Muscle of back (tissue), 11 donors: ENCODE data around the gene NPDC1. TPM values are rescaled to one million over a fixed set of nuclear protein-coding genes. Genes with fewer than 3 reads are reported as not detected.

Experiments
- DNase-seq, 3 donors: peaks; one replicate each; pipeline versions ENCODE4 v3.0.0 to v3.0.0-alpha.2; 2013
- polyA plus RNA-seq, 10 donors: library from polyadenylated mRNA; unstranded; fragments of 120-200 nt; gene quantifications; one replicate each; pipeline ENCODE4 v1.2.1, GENCODE V29; 2013; ENCODE audit not compliant: insufficient read length in 10 of 10

Gene NPDC1
- polyA plus RNA-seq, 10 donors: 28.5 to 53.0 (median 38.4) TPM

DNA sequence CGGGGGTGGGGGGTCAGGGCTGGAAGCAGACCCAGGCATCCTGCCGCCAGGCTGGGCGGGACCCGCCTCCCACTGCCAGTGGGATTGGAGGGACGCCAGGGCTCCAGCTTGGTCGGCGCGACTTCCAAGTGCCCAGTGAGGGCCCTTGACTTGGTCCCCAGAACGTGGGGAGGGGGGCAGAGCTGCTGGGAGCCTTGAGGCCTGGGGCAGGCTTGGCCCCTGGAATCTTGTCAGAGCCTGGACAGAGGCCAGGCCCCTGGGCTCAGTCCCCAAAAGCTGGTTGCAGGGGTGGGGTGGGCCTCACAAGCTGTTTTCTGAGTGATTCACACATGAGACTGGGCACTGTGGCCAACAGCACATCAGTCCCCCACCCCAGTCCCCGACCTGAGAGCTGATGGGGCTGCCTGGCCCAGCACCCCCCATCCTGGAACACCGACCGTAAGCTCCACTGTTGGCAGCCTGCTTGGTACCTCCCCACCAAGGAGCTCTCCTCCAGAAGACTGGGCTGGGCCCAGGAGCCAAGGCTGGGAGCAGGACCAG, 50.1 kb downstream of the NPDC1 start:
- peak in 1 of 3 donors; percentile 50 for DNase-seq

DNA sequence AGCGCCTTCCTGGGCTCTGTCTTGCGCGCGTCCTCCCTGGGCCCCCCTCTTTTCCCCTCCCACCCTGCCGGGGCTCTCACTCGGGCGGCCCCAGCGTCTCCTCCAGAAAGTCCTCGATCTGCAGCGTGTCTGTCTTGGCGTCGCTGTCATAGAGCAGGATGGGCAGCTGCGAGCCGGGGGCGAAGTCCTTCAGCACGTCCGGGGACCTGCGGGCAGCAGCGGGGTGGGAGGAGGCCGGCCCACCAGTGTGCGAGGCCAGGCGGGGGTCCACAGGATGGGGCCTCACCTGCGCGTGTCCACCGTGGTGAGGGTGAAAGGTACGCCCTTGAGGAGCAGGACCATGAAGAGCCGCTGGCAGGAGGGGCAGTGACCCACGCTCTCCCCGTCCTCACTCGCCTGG, 50.6 kb downstream of the NPDC1 start:
- DNase-seq: no peak

DNA sequence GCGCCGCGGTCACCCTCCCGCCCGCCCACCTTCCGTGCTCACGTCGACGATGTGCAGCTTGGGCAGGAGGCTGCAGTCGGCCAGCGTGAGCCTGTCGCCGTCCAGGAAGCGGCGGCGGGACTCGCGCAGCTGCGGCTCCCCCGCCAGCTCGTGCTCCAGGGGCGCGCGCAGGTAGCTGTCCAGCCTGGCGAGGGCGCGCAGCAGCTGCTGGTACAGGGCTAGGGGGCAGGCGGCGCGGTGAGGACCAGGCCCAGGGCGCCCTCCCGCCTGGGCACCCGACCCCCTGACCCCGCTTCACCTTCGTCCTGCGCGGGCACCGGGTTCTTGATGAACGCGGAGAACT, 51.1 kb downstream of the NPDC1 start:
- no peak for DNase-seq

DNA sequence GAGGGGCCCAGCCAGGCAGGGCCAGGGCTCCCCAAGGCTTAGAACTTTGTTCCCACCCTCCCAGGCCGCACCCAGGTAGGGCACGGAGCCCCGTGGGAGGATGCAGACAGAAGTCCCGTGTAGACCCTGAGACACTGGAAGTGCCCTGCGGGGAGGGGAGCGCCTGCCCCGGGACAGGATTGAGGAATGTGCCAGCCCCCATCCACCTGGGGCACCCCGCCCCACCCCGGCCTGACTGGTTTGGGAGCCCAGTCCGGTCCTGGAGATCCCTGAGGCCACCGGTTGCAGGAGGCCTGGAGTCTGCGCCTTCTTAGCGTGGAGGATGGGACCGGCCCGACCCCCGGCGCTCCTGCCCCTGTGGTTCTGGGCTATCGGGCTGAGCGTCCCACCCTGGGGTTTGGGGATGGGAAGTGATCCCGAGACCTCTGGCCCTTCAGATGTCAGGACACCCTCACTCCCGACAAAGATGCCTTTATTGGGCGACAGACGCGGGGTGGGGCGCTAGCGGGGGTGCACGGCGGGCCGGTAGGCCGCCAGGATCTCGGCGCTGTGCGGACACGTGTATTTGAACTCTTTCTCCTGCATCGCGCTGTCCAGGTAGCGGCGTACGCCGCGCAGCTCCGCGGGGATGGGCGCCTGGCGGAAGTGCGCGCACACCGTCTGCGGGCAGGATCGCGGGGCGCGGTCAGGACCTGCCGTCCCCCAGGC, 51.6 kb downstream of the NPDC1 start:
- no peak for DNase-seq

DNA sequence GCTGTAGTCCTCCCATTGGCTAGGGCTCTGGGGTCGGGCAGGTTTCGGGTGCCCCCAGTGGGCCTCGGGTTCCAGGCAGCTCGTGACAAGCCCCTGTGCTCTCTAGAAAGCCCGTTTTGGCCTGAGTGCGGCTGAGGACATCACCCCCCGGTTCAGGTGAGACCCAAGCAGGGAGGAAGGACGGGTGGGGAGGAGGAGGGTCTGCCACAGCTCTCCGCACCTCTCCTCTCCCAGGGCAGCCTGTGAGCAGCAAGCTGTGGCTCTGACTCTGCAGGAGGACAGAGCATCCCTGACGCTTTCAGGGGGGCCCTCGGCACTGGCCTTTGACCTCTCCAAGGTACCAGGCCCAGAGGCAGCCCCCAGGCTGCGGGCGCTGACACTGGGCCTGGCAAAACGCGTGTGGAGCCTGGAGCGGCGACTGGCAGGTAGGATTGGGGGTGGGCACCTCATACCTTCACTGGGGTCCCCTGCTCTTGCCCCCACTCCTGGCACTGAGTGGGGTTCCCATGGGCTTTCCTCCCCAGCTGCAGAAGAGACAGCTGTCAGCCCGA, 53.1 kb downstream of the NPDC1 start:
- peak in 1 of 3 donors; percentile 44 for DNase-seq

DNA sequence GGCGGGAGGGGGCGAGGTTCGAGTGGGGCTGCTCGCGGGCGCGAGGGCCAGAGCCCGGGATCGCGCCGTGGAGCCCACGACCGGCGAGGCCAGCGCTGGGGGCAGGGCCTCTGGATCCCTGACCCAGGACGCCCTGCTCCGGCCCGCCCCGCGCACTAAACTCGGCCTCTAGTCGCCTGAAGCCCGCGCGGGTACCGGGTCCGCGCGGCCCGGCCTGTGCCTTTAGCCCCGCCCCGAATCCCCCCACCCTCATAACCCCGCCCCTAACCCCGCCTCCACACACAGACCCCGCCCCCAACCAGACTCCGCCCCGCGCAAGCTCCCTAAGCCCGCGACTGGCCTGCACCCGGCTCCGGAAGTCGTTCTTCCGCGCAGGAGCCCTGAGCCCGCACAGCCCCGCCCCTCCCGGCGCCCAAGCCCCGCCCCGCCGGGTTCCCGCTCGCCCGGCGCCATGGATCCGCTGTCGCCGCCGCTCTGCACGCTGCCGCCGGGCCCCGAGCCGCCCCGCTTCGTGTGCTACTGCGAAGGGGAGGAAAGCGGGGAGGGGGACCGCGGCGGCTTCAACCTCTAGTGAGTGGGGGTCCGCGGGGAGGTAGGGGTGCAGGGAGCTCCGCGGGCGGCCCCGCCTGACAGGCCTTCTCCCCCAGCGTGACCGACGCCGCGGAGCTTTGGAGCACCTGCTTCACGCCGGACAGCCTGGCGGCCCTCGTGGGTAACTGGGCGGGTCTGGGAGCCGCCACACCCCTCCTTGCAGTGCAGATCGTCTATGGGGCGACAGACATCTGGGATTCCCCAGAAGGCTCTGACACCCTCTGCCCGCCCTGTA, 53.8 kb downstream of the NPDC1 start, which contains the start of gene PAXX:
Gene PAXX (plus strand): TSS at position 430 of the 826 bp plus-strand sequence. CDS start 22 bp downstream, at position 452.
- peak; percentile 83 to 92 (median 90) for DNase-seq

DNA sequence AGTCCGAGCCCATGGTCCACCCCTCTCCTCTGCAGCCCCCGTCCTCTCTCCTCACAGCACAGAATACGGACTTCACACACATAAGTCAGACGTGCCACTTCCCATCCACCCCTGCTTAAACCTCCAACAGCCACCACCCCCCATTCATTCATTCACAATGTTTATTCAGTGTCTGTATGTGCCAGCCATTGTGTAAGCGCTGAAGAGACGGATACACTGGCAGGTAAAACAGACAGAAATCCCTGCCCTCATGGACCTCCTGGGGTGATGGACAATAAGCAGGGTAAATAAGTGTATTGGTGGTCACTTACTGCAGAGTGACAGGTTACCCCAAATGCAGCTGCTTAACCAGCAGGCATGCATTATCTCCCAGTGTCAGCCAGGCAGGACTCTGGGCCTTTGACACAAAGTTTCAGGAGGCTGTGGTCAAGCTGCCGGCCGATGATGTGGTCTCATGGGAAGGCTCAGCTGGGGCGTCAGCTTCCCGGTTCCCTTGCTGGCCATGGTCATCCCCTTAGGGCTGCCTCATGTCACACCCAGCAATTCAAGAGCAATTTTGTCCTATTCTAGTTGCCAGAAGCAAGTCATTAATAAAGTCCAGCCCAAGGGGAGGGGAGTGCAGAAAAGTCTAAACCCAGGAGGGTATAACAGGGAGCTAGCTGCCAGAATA, 55.6 kb downstream of the NPDC1 start:
- no peak for DNase-seq

Other genes starting within 250 kb of the NPDC1 start
- 1 to 10 TPM; 1.1 to 3.3 (median 1.9) TPM for gene CCDC183, start 249.8 kb downstream of the NPDC1 start, polyA plus RNA-seq
- 10 to 100 TPM; 41.0 to 59.7 (median 50.7) TPM for gene RABL6, start 238.2 kb downstream of the NPDC1 start, polyA plus RNA-seq
- gene AJM1, start 203.7 kb downstream of the NPDC1 start, polyA plus RNA-seq: 1 to 10 TPM; 1.3 to 2.1 (median 1.7) TPM
- 100 to 1,000 TPM in 4 of 10 donors, 10 to 100 TPM in 6; 63.9 to 118 (median 81.7) TPM for gene PHPT1, start 196.8 kb downstream of the NPDC1 start, polyA plus RNA-seq
- gene MAMDC4, start 193.8 kb downstream of the NPDC1 start, polyA plus RNA-seq: 1 to 10 TPM; 2.0 to 5.6 (median 3.9) TPM
- gene EDF1, start 179.9 kb downstream of the NPDC1 start, polyA plus RNA-seq: 100 to 1,000 TPM; 236 to 394 (median 310) TPM
- 10 to 100 TPM in 2 of 10 donors, 1 to 10 TPM in 8; 8.1 to 10.7 (median 9.6) TPM for gene TRAF2, start 159.7 kb downstream of the NPDC1 start, polyA plus RNA-seq
- gene FBXW5, start 101.4 kb downstream of the NPDC1 start, polyA plus RNA-seq: 10 to 100 TPM; 27.4 to 47.9 (median 34.4) TPM
- gene C8G, start 100.9 kb downstream of the NPDC1 start, polyA plus RNA-seq: 1 to 10 TPM in 1 of 10 donors, under 1 TPM in 8, not detected in 1; 0.29 to 1.0 (median 0.51) TPM
- gene LCN12, start 93.9 kb downstream of the NPDC1 start, polyA plus RNA-seq: 1 to 10 TPM in 3 of 10 donors, under 1 TPM in 7; 0.25 to 1.2 (median 0.68) TPM
- 10 to 100 TPM in 8 of 10 donors, 1 to 10 TPM in 2; 2.3 to 36.3 (median 17.1) TPM for gene PTGDS, start 68.7 kb downstream of the NPDC1 start, polyA plus RNA-seq
- 1 to 10 TPM in 3 of 10 donors, under 1 TPM in 7; 0.14 to 1.1 (median 0.66) TPM for gene LCNL1, start 63.2 kb downstream of the NPDC1 start, polyA plus RNA-seq
- gene PAXX, start 53.8 kb downstream of the NPDC1 start, polyA plus RNA-seq: 10 to 100 TPM; 11.8 to 28.5 (median 21.6) TPM
- gene CLIC3, start 49.6 kb downstream of the NPDC1 start, polyA plus RNA-seq: 1 to 10 TPM in 2 of 10 donors, under 1 TPM in 6, not detected in 2; 0.28 to 4.7 (median 0.54) TPM
- 10 to 100 TPM; 11.5 to 18.7 (median 16.7) TPM for gene ABCA2, start 17.9 kb downstream of the NPDC1 start, polyA plus RNA-seq
- gene FUT7, start 14.1 kb downstream of the NPDC1 start, polyA plus RNA-seq: under 1 TPM in 4 of 10 donors, not detected in 6; 0.10 to 0.48 (median 0.12) TPM
- 10 to 100 TPM in 6 of 10 donors, 1 to 10 TPM in 4; 7.5 to 16.5 (median 12.1) TPM for gene ENTPD2, start 7.9 kb upstream of the NPDC1 start, polyA plus RNA-seq
- gene SAPCD2, start 24.4 kb upstream of the NPDC1 start, polyA plus RNA-seq: 1 to 10 TPM; 1.9 to 7.1 (median 3.9) TPM
- 1 to 10 TPM; 1.5 to 3.0 (median 2.0) TPM for gene UAP1L1, start 31.3 kb upstream of the NPDC1 start, polyA plus RNA-seq
- 10 to 100 TPM; 31.3 to 54.4 (median 41.1) TPM for gene MAN1B1, start 40.8 kb upstream of the NPDC1 start, polyA plus RNA-seq
- 10 to 100 TPM; 21.9 to 43.1 (median 28.8) TPM for gene DPP7, start 68.6 kb upstream of the NPDC1 start, polyA plus RNA-seq
- gene GRIN1, start 93.0 kb upstream of the NPDC1 start, polyA plus RNA-seq: under 1 TPM in 2 of 10 donors, not detected in 8; 0.07 TPM
- gene LRRC26, start 123.9 kb upstream of the NPDC1 start, polyA plus RNA-seq: not detected
- gene TMEM210, start 125.9 kb upstream of the NPDC1 start, polyA plus RNA-seq: not detected
- gene ANAPC2, start 142.4 kb upstream of the NPDC1 start, polyA plus RNA-seq: 10 to 100 TPM; 21.2 to 36.5 (median 29.2) TPM
- 10 to 100 TPM; 38.2 to 72.0 (median 49.6) TPM for gene SSNA1, start 142.5 kb upstream of the NPDC1 start, polyA plus RNA-seq
- gene TPRN, start 154.6 kb upstream of the NPDC1 start, polyA plus RNA-seq: 10 to 100 TPM in 2 of 10 donors, 1 to 10 TPM in 8; 5.8 to 10.9 (median 7.8) TPM
- gene TMEM203, start 159.5 kb upstream of the NPDC1 start, polyA plus RNA-seq: 10 to 100 TPM; 30.3 to 36.7 (median 32.2) TPM
- 10 to 100 TPM in 1 of 10 donors, 1 to 10 TPM in 9; 3.8 to 10.6 (median 6.9) TPM for gene NDOR1, start 159.5 kb upstream of the NPDC1 start, polyA plus RNA-seq
- gene RNF208, start 176.1 kb upstream of the NPDC1 start, polyA plus RNA-seq: 1 to 10 TPM; 1.8 to 4.5 (median 2.4) TPM
- gene CYSRT1, start 179.0 kb upstream of the NPDC1 start, polyA plus RNA-seq: 1 to 10 TPM in 9 of 10 donors, under 1 TPM in 1; 0.93 to 3.3 (median 2.0) TPM
- 1 to 10 TPM in 7 of 10 donors, under 1 TPM in 3; 0.80 to 3.4 (median 1.5) TPM for gene RNF224, start 181.3 kb upstream of the NPDC1 start, polyA plus RNA-seq
- 1 to 10 TPM in 5 of 10 donors, under 1 TPM in 5; 0.29 to 2.0 (median 0.89) TPM for gene SLC34A3, start 184.7 kb upstream of the NPDC1 start, polyA plus RNA-seq
- gene TUBB4B, start 195.1 kb upstream of the NPDC1 start, polyA plus RNA-seq: 100 to 1,000 TPM; 125 to 258 (median 160) TPM
- gene STPG3, start 205.1 kb upstream of the NPDC1 start, polyA plus RNA-seq: under 1 TPM in 7 of 10 donors, not detected in 3; 0.16 to 0.62 (median 0.32) TPM
- gene NELFB, start 209.2 kb upstream of the NPDC1 start, polyA plus RNA-seq: 10 to 100 TPM; 39.3 to 55.4 (median 45.0) TPM
- 1 to 10 TPM; 3.9 to 7.8 (median 5.6) TPM for gene TOR4A, start 231.5 kb upstream of the NPDC1 start, polyA plus RNA-seq